ENCODE results near the gene FOXS1.

GRCh38 chr20:31820228-31820627 is 25.2 kb downstream of the FOXS1 start:
- TF ChIP-seq SP1 (IDR thresholded peaks at IDR 0.05), result no peak
- no peak for TF ChIP-seq NFRKB (IDR thresholded peaks at IDR 0.05)
- no peak for TF ChIP-seq ELF4 (IDR thresholded peaks at IDR 0.05)
- TF ChIP-seq LEF1 (IDR thresholded peaks at IDR 0.05; ENCODE audit: borderline replicate concordance), result no peak
- TF ChIP-seq FOXA1 (IDR thresholded peaks at IDR 0.05), result no peak
- TF ChIP-seq HDGF (IDR thresholded peaks at IDR 0.05; ENCODE audit: borderline replicate concordance), result no peak
- TF ChIP-seq FOXM1 (IDR thresholded peaks at IDR 0.05; ENCODE audit: borderline replicate concordance), result no peak
- no peak for TF ChIP-seq ZNF384 (IDR thresholded peaks at IDR 0.05)
- no peak for TF ChIP-seq FOXK2 (IDR thresholded peaks at IDR 0.05)
- no peak for TF ChIP-seq BHLHE40 (IDR thresholded peaks at IDR 0.05; ENCODE audit: borderline replicate concordance)

Data from HEK293T (cell line).